ENCODE measurements around the gene ADCY5.

Gene ADCY5

DNA sequence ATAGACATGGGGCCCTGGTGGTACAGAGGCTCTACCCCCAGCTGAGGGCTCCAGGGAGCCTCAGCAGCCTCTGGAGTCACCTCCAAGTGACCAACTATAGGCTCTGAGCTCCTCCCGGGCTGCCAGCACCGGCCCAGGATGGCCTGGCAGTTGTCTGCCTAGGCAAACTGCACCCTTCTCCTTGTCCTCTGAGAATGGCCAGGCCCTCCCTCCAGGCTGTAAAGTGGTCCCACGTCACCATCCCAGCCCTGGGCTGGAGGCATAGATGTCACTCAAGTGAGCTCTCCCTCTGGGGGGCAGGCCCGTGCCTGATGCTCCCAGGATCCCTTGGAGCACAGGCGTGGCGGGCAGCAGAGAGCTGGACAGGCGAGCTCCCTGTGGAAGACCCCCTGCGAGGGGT is 127.1 kb downstream of the ADCY5 start:
- no peak for DNase-seq

DNA sequence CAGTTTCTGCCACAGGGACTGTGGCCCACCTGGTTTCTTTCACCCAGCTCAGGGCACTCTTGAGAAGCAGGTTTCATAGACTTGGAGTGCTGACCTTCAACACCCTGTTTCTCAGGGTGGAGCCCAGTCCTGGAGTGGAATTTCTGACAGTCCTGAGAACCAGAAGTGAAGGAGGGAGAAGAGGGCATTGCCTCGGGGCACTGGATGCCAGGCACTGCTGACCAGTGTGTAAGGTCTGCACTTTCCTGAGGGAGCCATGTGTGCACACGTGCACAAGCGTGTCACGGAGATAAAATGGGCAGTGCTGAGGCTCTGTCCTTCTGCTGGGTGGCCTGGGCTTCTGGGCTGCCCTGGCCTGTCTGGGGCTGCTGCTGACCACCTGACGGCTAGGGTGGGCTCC is 128.7 kb downstream of the ADCY5 start:
- DNase-seq = no peak

- DNase-seq = no peak
Measured at GRCh38 chr3:123319760-123320159, 129.1 kb downstream of the ADCY5 start.

DNA sequence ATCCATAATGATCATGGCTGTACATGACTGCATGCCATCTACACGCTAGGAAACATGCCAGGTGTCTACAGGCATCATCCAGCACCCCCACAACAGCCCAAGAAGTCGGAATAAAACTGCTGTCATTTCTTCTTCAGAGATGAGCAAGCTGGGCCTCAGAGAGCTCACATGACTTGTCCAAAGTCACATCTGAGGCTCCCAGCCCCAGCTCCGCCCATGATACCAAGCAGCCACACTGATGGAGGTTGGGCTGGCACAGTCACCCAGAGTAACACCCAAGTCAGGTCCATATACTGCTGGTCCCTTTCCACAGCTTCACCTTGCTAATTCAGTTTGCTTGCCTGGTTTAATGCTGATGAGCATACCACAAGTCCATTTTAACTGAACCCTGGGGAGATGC is 130.5 kb downstream of the ADCY5 start:
- no peak for DNase-seq

GRCh38 chr3:123317716-123318115 is 131.2 kb downstream of the ADCY5 start:
- DNase-seq = no peak

- no peak for DNase-seq
Measured at GRCh38 chr3:123315271-123315595, 133.7 kb downstream of the ADCY5 start.

- DNase-seq = no peak
Measured at GRCh38 chr3:123314359-123315270, 134.3 kb downstream of the ADCY5 start.

DNA sequence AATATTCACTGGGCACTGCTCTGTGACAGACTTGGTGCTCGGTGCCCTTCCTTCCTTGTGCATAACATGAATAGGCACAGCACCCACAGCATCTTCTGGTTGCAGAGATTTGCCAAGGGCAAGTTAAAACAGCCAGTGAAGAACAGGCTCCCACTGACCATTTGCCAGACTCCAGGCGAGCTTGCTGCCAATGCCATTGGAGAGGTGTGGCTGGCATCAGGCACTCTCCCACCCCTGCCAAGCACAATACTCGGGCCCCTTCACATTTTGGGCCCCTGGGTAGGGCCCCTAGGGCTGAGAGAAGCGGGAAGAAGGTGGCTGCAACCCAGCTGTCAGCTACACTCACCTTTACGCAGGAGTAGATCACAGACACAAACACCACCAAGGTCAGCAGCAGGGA is 135.0 kb downstream of the ADCY5 start:
- DNase-seq = no peak

- no peak for DNase-seq
Measured at GRCh38 chr3:123312331-123313265, 136.3 kb downstream of the ADCY5 start.

- DNase-seq = no peak
Measured at GRCh38 chr3:123311201-123311600, 137.7 kb downstream of the ADCY5 start.

- no peak for DNase-seq
Measured at GRCh38 chr3:123310741-123311140, 138.1 kb downstream of the ADCY5 start.

GRCh38 chr3:123310186-123310585 is 138.7 kb downstream of the ADCY5 start:
- no peak for DNase-seq

DNA sequence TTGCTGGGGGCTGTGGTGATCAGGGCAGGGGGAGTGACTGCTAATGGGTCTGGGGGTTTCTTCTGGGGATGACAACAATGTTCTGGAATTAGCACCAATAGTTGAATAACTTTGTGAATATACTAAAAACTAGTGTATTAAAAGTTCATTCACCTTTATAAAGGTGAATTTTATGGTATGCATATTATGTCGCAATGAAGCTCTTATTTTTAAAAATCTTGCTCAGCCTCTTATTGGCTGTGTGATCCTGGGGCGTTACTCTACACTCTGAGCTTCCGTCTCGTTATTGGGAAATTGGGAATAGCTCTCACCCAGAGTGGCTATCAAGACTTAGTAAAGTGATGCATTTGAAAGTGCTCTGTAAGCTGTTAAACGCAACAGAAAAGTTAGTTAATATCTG is 141.8 kb downstream of the ADCY5 start:
- no peak for DNase-seq

DNA sequence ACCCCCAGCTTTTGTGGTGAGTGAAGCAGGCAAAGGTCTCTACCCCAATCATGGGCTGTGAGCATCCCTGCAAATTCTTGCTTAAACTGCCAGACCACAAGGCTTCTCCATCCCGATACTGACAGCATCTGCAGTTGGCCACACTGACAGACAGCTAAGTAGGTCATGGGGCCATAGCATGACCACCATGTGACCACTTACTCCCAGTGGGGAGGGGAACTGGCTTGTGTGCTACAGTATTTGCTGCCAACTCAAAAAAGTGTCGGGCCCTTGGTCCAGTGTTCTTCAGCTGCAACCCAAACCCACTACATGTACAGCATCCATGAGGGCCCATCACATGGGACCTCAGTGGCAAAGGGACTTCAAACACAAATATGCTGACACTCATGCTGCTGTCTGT is 143.7 kb downstream of the ADCY5 start:
- DNase-seq = no peak

- no peak for DNase-seq
Measured at GRCh38 chr3:123303976-123304560, 144.8 kb downstream of the ADCY5 start.

GRCh38 chr3:123302961-123303360 is 145.9 kb downstream of the ADCY5 start:
- DNase-seq = no peak

DNA sequence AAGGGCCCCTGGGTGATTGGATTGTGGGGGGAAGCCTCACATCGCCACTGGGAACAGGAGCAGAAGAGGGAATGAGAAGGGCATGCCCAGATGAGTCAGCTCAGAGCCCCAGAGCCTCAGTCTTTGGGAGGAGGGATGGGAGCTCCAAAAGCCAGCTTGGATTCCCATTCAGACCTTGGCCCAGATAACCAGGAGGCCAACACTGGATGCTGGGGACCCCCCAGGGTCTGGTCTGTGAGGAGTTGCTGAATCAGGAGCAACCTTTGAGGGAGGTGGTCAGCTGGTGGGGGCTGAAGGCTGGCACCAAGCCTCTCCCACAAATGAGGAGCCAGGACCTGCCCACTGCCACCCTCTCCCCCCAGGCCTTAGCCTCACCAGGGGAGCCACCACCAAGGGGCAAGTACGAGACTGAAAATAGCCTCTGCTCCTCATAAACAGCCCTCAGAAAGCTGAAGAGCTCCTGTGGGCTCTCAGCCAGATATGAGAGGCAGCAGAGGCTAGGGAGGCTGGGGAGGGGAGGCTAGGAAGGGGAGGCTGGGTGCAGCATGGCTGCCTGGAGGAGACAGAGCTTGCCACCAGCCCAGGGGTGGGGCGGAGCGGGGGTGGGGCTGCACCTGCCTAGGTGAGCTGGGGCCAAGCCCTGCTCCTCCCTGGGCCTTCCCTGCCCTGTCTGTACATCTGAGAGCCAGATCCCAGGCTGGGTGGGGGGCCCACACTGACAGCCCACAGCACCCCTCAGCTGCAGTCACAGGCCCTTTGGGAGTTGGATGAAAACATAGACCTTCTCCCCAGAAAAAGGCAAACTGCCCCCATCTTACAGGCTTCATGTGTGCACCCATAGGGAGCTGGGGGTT is 147.3 kb downstream of the ADCY5 start:
- DNase-seq = no peak

- DNase-seq = no peak
Measured at GRCh38 chr3:123300583-123300982, 148.3 kb downstream of the ADCY5 start.

DNA sequence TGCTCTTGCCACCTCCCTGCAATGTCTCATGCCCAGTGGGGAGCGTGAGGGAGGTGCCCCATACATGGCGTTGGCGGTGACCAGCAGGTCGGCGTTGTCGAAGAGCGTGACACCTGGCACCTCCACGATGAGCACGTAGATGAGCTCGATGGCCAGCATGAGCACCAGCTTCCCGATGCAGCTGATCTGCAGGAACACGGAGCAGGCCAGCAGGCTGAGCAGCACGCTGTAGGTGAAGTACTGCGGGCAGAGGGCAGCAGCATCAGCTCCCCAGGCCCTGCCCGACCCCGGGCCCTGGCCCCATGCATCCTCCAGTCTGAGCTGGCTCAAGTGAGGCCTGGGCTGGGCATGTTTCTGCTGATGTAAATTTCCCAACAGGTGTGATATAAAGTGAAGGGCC is 148.8 kb downstream of the ADCY5 start:
- DNase-seq = no peak

- DNase-seq = no peak
Measured at GRCh38 chr3:123299581-123299980, 149.3 kb downstream of the ADCY5 start.

- no peak for DNase-seq
Measured at GRCh38 chr3:123298903-123299302, 150.0 kb downstream of the ADCY5 start.

GRCh38 chr3:123297627-123297899 is 151.3 kb downstream of the ADCY5 start:
- no peak for DNase-seq
